Heart right ventricle (tissue), 16 donors: ENCODE data around the gene TTLL12. TPM values are rescaled to one million over a fixed set of nuclear protein-coding genes. Genes with fewer than 3 reads are reported as not detected.

Experiments used
- ATAC-seq, 8 donors: fragments of 200-7000 bp; cut with Tn5 transposase; one replicate each; pipeline ENCODE4 v1.9.1; 2020; ENCODE audit warnings: mild to moderate bottlenecking in 8 of 8, moderate library complexity in 8 of 8, moderate number of reproducible peaks in 1 of 8
- DNase-seq, 2 donors: peaks; one replicate each; pipeline ENCODE4 v3.0.0-alpha.2; 2020
- H3K27ac ChIP-seq, 10 donors: fragments of 200-600 bp; sonication (generic) in 2 of 10; one replicate each; pipeline versions ENCODE4 v1.5.0 to v1.8.0; 2020 to 2022; ENCODE audit warnings: mild to moderate bottlenecking in 3 of 10
- H3K27me3 ChIP-seq, 7 donors: fragments of 200-600 bp; one replicate each; pipeline ENCODE4 v1.8.0; 2021 to 2022; ENCODE audit warnings: mild to moderate bottlenecking in 2 of 7
- H3K36me3 ChIP-seq, 9 donors: fragments of 200-600 bp; sonication (generic) in 1 of 9; one replicate each; pipeline versions ENCODE4 v1.5.0 to v1.8.0; 2020 to 2022; ENCODE audit warnings: mild to moderate bottlenecking in 2 of 9
- H3K4me1 ChIP-seq, 9 donors: fragments of 200-600 bp; sonication (generic) in 1 of 9; one replicate each; pipeline versions ENCODE4 v1.5.0 to v1.8.0; 2020 to 2022; ENCODE audit warnings: mild to moderate bottlenecking in 4 of 9
- H3K4me3 ChIP-seq, 10 donors: fragments of 200-600 bp; sonication (generic) in 2 of 10; one replicate each; pipeline versions ENCODE4 v1.5.0 to v1.8.0; 2020 to 2022; ENCODE audit warnings: mild to moderate bottlenecking in 7 of 10, moderate library complexity in 2 of 10
- H3K9me3 ChIP-seq, 11 donors: fragments of 200-600 bp in 10 of 11; sonication (generic) in 2 of 11; one replicate each; pipeline versions ENCODE4 v1.5.0 to v1.8.0; 2013 to 2022; ENCODE audit warnings: mild to moderate bottlenecking in 2 of 11, control low read depth in 1 of 11, moderate library complexity in 1 of 11
- WGBS, 2 donors: extraction: QIAGEN DNeasy Blood & Tissue Kit; methylation state at CpG; one replicate each; pipeline ENCODE4 v1.1.7; 2013; ENCODE audit warnings: inconsistent platforms in 1 of 2; 5-methylcytosine and 5-hydroxymethylcytosine counted together
- intact Hi-C, 10 donors: fragments of 100-400 bp; cut with DNase I; formaldehyde crosslinking; loops; one replicate each; pipeline versions ENCODE4 v1.11.1 to v1.14.2; 2022
- polyA plus RNA-seq, 2 donors: library from polyadenylated mRNA; stranded (reverse); fragments of 200-250 nt; gene quantifications; one replicate each; pipeline ENCODE4 v1.2.3, GENCODE V29; 2013
- total RNA-seq, 10 donors: library from RNA; stranded (reverse); fragmentation: NEBNext Ultra II Directional in 3 of 10; extraction: Animal tissue kit (Norgen Biotek cat#: 25700) in 3 of 10; gene quantifications; one replicate each; pipeline versions ENCODE4 v1.2.1 to v1.2.4, GENCODE V29; 2021 to 2023
- TF ChIP-seq, protein P1 (sequence below), 9 donors: fragments of 200-600 bp; sonication (generic) in 2 of 9; IDR thresholded peaks; one replicate each; pipeline versions ENCODE4 v1.5.0 to v1.8.0; 2021 to 2022; ENCODE audit warnings: antibody characterized with exemption in 9 of 9, mild to moderate bottlenecking in 5 of 9, moderate library complexity in 1 of 9
- donor health status: Arrhythmogenic right ventricular cardiomyopathy.
- donor health status: ischemic (EF 13 %, LVEDD 7.1; RV severe dilation, severe dysfunction).
- donor health status: healthy with polysubstance abuse.
- donor health status: DM: no; HTN: yes; CAD: no.
- donor health status: DM: no; HTN: no; CAD: no.
- donor health status: ischemic (EF 25% LVEDD 6.9; RV normal size, moderate dysfunction).
- donor health status: ischemic (EF 25% LVEDD 5.7; RV mildly dilated, moderate dysfunction).
- donor health status: healthy.
- donor health status: DM: yes; HTN: yes; CAD: no.
- donor health status: Ischemic cardiomyopathy.
- donor health status: ischemic (EF 35%, LVEDD 5.7; RV mildly dilated, moderate dysfunction).
- donor health status: nonischemic (EF 11% LVEDD 7.7; RV severe dilation, severe dysfunction).
- donor health status: DM: yes; HTN: yes; CAD: no.
- donor health status: PGD.
- donor health status: ischemic (EF 29% LVEDD 5.4; RV normal size, mild dysfunction).
- donor health status: nonischemic (EF 23%, LVEDD 6.1; RV moderate dilation, normal function).

The TTLL12 gene
- total and polyA plus RNA-seq, 12 donors, result 8.0 to 18.9 (median 9.6) TPM

DNA sequence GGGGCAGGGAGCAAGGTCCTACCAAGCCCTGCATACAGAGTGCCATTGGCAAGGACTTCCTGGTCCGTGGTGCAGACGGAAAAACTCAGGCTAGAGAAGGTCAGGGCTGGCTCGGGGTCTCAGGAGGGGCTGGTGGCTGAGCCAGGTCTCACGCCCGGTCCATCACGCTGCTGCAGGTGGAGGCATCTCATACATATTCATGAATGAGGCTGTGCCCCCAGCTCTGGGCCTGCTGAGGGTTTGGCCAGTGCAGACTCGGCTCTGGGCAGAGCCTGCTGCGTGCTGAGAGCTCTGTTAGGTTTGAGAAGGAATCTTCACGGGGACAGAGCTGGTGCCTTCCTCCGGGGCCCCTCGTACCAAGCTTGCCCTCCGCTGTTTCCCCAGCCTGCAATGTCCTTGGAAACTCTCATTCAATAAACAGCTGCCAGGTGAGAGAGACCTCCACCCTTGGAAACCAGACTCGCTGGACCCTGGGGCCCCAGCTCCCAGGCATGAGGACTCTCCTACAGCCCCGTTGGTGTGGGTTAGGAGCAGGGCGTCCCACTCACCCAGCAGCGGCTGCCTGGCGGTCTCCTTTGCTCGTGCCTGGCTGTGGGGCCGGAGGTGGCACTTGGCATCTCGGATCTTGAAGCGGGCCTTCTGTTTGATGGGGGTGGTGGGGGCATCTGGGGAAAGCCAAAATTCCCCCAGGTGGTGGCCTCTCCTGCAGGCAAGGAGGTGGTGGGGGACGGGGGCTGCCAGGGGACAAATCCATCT, 33.9 kb upstream of the TTLL12 start:
- intact Hi-C loops, result loop anchor here in 1 of 10 donors (5.0 kb wide), 1 partner anchor 34 kb away; the partner anchor contains the start of gene TTLL12
- Histone ChIP-seq H3K4me3 (no peak overlapping the region), H3K27me3 (peaks cover 0 to 7% (median 0%) of the 10 kb centered on the region in 7 donors), H3K9me3 (no peaks in the 10 kb centered on the region), H3K27ac (no peak overlapping the region), H3K36me3 (no peaks in the 10 kb centered on the region), H3K4me1 (peaks cover 6 to 21% (median 18%) of the 10 kb centered on the region in 9 donors)
- TF ChIP-seq, protein P1, sequence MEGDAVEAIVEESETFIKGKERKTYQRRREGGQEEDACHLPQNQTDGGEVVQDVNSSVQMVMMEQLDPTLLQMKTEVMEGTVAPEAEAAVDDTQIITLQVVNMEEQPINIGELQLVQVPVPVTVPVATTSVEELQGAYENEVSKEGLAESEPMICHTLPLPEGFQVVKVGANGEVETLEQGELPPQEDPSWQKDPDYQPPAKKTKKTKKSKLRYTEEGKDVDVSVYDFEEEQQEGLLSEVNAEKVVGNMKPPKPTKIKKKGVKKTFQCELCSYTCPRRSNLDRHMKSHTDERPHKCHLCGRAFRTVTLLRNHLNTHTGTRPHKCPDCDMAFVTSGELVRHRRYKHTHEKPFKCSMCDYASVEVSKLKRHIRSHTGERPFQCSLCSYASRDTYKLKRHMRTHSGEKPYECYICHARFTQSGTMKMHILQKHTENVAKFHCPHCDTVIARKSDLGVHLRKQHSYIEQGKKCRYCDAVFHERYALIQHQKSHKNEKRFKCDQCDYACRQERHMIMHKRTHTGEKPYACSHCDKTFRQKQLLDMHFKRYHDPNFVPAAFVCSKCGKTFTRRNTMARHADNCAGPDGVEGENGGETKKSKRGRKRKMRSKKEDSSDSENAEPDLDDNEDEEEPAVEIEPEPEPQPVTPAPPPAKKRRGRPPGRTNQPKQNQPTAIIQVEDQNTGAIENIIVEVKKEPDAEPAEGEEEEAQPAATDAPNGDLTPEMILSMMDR (IDR thresholded peaks at IDR 0.05), result no peak
- ATAC-seq (no peak), DNase-seq (no peak)
- 93 to 96% methylated on average over 22 of the region's 22 CpGs for WGBS, 2 donors

DNA sequence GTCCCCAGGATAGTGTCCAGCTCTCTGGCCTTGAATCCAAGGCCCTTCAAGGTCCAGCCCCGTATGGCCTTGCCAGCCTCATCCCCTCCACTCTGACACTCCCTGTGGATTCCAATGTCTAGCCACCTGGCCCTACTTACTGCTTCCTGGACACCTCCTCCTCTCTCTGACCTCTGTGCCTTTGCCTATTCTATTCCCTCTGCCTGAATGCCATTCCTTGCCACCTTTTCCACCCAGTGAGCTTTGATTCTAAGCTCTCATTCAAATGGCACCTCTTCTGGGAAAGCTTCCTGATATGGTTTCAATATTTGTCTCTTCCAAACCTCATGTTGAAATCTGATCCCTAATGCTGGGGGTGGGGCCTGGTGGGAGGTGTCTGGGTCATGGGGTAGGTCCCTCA, 31.9 kb upstream of the TTLL12 start:
- TF ChIP-seq, protein P1 (IDR thresholded peaks at IDR 0.05), result no peak
- DNase-seq, result no peak
- WGBS, 2 donors, result 76 to 85% methylated on average over 1 of the region's 1 CpG

DNA sequence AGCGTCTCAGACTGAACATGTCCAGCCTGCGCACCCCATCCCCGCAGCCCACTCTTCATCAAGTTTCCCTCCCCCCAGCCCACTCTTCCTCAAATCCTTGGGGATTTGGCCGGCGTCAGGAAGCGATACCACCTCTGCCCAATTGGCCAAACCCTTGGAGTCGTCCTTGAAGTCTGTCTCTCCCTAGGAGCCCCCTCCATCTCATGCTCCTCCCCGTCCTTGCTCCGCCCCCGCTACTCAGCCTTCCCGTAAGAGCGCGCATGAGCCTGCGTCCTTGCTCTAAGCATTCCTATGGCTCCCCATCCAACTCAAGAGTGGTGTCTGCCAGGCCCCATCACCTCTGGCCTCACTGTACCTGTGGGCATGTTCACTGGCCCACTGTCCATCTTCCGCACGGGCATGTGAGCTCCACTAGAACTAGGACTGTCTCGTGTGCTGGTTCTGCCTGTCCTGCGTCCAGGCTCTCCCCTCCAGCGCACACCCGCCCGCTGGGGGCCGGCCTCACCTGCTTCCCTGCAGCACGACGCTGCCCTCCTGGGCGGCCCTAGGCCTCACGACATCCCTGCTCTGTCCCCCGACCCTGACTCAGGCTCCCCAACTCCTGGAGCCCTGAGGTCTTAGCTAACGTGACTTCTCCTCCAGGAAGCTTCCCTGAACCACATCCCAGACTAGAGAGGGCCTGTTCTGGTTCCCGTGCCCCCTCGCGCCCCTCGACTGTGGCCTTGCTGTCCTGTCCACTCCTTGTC, 30.5 kb upstream of the TTLL12 start:
- Histone ChIP-seq H3K27ac (no peak overlapping the region), H3K36me3 (no peaks in the 10 kb centered on the region), H3K4me3 (no peak overlapping the region), H3K9me3 (no peaks in the 10 kb centered on the region), H3K4me1 (peaks cover under 1 to 18% (median 12%) of the 10 kb centered on the region in 9 donors), H3K27me3 (peaks cover 0 to 12% (median 3%) of the 10 kb centered on the region in 7 donors)
- intact Hi-C loops, result no loop called here
- DNase-seq (no peak), ATAC-seq (no peak)
- TF ChIP-seq, protein P1 (IDR thresholded peaks at IDR 0.05), result no peak
- 71 to 76% methylated on average over 31 to 32 of the region's 32 CpGs for WGBS, 2 donors

More for the DNA sequence above, 31.9 kb upstream of the TTLL12 start:
- H3K4me1 ChIP-seq, result peaks cover 6 to 21% (median 18%) of the 10 kb centered on the region in 9 donors
- intact Hi-C loops, result no loop called here
- no peaks in the 10 kb centered on the region for H3K36me3 ChIP-seq
- H3K4me3 ChIP-seq, result no peak overlapping the region
- no peak for ATAC-seq
- peaks cover 0 to 12% (median 3%) of the 10 kb centered on the region in 7 donors for H3K27me3 ChIP-seq
- H3K9me3 ChIP-seq, result no peaks in the 10 kb centered on the region
- no peak overlapping the region for H3K27ac ChIP-seq

DNA sequence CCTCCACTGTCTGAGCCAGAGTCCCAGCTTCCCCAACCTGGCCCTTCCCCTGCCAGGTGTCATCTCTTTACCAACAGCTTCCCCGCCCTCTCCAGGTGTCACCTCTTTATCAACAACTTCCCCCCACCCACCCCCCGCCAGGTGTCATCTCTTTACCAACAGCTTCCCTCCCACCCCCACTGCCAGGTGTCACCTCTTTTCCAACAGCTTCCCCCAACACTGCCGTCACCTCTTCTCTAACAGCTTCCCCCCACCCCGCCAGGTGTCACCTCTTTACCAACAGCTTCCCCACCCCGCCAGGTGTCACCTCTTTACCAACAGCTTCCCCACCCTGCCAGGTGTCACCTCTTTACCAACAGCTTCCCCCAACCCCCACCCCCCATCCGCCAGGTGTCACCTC, 29.8 kb upstream of the TTLL12 start:
- intact Hi-C loops, result no loop called here
- TF ChIP-seq, protein P1 (IDR thresholded peaks at IDR 0.05), result no peak
- Histone ChIP-seq H3K36me3 (no peaks in the 10 kb centered on the region), H3K4me3 (no peak overlapping the region), H3K4me1 (peaks cover 0 to 11% (median 4%) of the 10 kb centered on the region in 9 donors), H3K27me3 (peaks cover 0 to 12% (median 3%) of the 10 kb centered on the region in 7 donors), H3K9me3 (no peaks in the 10 kb centered on the region), H3K27ac (no peak overlapping the region)
- DNase-seq (no peak), ATAC-seq (no peak)
- 73% methylated on average over 6 of the region's 6 CpGs for WGBS, 2 donors
